HG03103 (cell line): ENCODE data around the gene VPS13C.

Source experiments
- ATAC-seq: cut with Tn5 transposase; IDR thresholded peaks from one replicate; pipeline ENCODE4 v1.9.1; 2021; ENCODE audit warnings: low read depth; ENCODE audit not compliant: unreplicated experiment

Gene VPS13C

DNA sequence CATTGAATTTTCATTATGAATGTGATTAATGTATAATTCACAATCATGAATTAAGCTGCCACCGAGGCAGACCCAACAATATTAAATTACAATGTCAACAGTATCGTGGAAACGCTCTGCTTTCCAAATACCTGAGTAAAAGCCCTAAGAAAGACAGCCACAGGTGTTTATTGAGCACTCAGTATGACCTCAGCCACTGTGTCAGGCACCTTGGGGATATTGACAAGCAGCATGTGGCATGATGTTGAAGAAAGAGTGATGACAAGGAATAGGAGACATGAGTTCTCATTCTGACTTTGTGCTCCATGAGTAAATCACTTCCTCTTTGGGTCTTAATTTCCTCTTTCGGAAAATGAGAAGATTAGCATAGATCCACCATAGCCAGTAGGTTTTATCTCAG is 19.3 kb upstream of the VPS13C start:
- ATAC-seq = no peak

DNA sequence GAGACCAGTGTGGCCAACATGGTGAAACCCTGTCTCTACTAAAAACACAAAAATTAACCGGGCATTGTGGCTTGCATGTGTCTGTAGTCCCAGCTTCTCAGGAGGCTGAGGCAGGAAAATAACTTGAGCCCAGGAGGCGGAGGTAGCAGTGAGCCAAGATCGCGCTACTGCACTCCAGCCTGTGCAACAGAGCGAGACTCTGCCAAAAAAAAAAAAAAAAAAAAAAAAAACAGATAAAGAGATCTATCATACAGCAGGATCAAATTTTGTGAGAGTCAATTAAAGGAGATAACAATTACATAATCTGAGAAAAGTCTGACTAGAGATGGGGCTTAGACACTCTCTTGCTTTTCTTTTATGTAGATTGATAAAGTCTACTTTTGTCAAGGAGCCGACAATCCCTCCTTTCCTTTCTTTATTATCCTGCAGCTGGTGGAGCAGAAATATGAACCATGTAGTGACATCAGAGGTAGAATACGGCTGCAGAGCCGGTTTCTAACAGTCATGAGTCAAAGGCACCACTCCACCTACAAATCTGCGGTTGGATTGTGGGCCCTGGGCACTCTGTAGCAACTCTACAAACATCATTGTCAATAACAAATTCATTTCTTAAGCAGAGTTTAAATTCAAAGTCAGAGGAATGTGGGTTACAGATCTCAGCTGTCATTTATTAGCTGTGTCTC is 15.5 kb upstream of the VPS13C start:
- no peak for ATAC-seq

DNA sequence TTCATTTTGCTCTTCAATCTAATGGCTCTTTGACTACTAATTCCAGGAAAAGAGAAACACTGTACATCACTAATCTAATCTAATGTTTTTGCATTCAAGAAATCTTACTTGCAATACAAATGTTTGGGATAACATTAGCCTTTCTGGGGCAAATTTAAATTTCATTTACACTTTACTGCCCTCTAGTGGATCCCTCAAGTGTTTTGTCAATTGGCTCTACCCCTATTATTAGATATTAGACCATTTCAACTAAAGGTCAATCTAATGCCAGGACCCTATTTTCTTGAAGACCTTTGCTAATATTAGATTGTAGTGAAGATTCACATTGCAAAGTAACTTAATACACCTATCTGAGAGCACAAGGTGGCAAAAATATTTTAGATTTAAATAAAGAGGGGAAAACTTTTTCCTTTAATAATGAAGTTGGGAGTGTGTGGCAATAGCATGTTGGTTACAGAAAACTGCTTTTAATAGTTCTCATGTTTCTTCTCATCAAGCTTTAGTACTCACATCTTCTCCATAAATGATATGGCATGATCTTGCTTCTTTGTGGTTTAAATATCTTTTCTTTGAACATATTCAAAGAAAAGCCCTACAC is 11.6 kb upstream of the VPS13C start:
- ATAC-seq = no peak

DNA sequence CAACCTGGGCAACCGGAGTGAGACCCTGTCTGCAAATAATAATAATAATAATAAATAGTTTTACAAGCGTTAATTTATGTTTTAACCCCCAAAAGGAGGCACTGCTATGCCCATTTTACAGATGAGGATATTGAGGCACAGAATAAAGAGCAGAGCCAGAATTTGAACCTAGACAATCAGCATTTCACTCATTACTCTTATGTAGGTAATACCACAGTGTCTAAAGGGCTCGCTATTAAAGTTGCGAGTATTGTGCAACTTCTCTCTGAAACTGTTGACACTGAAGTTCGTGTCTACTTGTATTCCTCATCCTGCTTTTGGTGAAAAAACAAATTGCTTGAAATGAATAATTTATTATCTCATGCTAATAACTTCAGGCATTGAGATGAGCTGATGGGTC is 9.3 kb upstream of the VPS13C start:
- ATAC-seq = no peak

DNA sequence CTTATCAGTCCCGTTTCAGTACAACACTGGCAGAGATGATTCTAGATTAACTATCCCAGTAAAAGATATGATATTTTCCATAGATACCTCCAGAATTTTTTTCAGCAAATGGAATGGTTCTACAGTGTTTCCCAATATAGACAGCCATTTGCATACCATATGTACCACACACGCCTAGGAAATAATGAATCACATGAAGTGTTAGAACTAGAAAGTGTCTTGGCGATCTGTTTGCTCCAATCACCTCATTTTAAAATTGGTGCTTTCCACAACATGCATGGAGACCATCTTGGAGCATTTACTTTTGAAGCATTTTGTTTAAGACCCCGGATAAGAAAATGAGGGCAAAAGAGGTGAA is 8.5 kb upstream of the VPS13C start:
- no peak for ATAC-seq

DNA sequence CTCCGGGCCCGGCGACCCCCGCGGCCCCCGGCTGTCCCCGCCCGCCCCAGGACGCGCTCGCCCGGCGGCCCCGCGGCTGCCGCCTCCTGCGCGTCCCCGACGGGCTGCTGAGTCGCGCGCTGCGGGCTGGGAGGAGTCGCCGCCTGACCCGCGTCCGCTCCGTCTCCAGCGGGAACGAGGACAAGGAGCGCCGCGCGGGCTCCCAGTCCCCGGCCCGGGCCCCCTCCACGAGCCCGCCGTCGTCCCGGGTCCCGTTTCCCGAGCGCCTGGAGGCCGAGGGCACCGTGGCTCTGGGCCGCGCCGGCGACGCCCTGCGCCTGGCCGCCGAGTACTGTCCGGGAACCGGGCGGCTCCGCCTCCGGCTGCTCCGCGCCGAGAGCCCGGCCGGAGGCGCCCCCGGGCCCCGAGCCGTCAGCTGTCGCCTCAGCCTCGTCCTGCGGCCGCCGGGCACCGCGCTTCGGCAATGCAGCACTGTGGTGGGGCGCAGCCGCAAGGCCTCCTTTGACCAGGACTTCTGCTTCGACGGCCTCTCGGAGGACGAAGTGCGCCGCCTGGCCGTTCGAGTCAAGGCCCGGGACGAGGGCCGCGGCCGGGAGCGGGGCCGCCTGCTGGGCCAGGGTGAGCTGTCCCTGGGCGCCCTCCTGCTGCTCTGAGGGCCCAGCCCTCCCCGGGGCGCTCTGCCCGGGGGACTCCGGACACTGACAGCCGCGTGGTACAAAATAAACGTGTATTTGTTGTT is 8.0 kb upstream of the VPS13C start:
- no peak for ATAC-seq

DNA sequence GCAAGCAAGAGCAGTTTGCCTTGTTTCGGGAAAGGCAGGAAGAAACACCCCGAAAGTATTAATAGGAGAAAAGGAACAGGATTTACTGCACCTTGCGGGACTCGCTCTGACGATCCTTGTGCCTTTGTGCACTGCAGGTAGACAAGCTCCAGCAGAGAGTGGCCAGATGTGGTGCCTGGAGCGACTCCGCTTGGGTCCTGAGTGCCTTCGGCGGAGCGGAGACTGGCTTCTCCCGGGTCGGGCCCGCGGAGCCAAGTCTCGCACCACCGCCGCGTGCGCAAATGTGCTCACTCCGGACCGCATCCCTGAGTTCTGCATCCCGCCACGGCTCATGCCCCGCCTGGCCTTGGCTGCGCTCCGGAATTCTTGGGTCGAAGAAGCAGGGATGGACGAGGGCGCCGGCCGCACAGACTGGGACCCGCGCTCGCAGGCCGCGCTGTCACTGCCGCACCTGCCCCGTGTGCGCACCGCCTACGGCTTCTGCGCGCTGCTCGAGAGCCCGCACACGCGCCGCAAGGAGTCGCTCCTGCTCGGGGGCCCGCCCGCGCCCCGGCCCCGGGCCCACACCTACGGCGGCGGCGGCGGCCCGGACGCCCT is 7.3 kb upstream of the VPS13C start:
- no peak for ATAC-seq

DNA sequence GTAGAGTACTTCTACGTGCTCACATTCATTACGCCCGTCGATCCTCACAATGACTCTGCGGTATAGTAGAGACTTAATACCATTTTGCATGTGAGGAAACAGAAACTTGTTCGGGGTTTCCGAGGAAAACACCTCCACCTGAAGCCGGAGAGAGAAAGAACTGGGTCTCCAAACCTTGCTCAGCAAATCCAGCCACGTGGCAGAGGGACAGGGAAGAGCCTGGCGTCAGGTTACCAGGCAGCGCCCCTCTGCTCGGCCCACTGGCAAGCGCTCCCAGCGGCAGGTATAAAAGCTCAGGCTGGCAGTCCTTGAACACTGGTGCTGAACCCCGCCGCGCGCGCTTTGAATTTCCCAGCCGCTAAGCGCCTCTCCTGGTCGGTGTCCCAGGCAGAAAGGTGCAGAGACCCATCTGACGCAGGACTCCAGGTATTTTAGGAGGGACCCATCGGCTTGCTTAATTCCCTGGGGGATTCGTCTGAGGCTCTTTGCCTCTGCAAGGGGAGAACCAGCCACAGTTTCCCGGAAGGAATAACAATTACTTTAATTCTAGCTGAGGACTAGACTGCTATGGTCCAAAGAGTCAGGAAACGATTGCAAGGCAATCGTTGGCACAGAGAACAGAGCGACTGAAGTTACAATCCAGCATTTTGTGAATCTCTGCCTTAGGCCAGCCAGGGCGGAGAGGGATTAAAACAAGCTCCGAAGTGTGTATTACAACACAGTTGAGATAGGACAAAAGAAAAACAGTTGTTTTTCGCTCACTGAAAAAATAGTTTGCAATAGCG is 6.6 kb upstream of the VPS13C start, which contains the start of gene C2CD4A:
C2CD4A (plus strand) TSS at position 315 of the 785 bp plus-strand sequence. CDS start 637 bp downstream, outside the sequence.
- ATAC-seq = no peak

DNA sequence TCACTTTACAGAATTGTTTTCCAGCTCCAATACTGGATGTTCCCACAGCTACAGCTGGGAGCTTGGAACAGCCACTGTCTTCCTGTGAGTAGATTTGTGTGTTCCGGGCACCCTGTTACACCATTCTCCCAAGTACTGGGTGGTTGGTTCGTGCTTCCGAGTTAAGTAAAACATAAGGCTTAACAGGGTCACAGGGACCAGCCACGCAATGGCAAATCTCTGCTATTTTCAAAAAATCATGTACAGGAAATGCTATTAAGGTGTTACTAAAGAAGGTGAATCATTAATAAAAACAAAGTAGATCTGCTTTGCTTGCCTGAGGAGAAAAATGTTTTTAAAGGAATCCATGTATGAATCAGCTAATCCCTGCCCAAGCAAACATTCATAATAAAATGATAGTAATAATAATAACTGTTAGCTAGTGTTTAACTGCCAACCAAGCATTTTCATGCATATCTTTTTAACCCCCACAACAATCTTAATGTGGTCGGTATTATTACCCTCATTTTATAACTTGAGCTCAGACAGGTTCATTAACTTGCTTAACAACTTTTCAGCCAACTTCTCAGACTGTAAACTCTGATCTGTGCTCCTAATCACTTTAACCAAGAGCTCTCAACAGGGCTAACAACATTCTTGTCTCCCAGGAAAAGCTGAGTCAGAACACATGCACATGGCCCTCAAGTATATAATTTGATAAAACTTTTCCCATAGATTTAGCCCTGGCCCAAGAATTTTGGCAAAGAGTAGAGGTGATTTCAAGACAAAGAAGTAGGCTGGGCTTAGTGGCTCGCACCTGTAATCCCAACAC is 3.8 kb upstream of the VPS13C start:
- ATAC-seq = no peak

DNA sequence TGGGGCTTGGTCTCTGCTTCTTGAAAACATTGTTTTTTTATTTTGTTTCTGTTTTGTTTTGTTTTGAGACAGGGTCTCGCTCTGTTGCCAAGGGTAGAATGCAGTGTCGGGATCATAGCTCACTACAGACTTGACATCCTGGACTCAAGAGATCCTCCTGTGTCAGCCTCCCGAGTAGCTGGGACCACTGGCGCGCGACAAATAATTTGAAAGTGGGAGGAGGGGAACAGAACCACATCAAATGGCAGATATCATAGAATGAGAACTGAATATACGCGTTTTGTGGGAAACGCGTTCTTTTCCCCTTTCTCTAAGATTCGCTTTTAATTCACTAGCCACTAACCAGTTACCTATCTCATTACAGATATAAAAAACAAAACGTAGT is 641 bp upstream of the VPS13C start:
- ATAC-seq = no peak

DNA sequence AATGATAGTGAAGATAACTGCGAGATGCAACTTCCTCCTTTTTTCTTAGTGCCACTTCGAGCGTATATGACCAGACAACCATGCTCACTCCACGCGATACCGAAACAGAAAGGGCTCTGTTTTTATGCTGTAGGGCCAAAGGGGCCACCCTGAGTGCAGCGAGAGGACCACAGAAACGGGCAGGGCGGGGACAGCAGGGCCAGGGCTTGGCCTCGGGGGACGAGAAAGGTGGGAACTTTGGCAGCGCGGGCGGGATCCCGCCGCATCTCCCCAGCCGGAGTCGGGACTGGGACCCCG is 483 bp downstream of the VPS13C start:
- ATAC-seq = peak; percentile 61

DNA sequence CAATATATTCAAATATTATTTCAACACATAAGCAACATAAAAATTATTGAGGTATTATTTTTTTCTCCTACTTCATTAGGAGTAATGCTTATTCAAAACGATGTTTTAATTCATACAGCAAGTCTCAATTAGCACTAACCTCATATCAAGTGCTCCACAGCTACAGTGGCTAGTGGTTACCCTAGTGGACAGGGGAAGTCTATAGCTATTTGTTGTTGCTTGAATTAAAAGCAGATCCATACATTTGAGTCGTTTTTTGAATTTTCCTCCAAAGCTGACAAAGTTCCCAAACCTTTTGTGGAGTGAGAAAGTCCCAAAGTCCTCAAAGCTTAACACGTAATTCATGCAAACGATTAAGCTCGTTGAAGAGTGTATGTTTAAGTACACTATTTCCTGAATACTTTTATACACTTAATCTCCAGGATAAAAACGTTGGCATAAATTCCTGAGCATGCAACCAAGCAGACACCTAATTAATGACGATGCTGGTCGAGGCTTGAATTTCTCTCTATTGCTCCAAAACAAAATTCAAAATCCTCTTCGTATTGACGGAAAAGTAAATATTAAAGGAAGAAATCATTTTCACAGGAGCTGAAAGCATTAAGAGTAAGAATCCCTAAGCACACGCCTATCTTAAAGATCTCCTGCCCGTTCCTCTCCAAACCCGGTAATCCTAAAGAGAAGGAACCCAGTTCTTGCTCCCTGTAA is 985 bp downstream of the VPS13C start:
- no peak for ATAC-seq

DNA sequence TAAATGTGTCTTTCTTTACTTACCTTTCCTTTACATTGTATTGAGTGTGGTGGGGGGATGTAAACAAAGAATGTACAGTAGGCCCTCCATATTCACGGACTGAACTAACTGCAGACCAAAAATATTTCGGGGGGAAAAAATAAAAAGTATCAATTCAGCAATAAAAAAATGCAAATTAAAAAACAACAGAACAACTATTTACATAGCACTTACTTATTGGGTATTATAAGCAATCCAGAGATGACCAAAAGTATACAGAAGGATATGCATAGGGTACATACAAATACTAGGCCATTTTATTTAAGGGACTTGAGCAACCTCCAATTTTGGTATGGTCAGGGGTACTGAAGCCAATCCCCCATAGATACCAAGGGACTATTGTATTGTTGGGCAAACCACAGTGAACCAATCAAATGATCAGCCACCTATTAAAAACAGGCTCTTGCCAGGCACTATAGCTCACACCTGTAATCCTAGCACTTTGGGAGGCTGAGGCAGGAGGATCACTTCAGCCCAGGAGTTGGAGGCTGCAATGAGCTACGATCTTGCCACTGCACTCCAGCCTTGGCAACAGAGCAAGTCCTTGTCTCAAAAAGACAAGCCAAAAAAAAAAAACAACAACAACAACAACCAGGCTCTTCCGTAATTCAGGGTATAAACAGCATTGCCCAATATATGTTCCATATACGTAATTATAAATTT is 1.8 kb downstream of the VPS13C start:
- no peak for ATAC-seq

DNA sequence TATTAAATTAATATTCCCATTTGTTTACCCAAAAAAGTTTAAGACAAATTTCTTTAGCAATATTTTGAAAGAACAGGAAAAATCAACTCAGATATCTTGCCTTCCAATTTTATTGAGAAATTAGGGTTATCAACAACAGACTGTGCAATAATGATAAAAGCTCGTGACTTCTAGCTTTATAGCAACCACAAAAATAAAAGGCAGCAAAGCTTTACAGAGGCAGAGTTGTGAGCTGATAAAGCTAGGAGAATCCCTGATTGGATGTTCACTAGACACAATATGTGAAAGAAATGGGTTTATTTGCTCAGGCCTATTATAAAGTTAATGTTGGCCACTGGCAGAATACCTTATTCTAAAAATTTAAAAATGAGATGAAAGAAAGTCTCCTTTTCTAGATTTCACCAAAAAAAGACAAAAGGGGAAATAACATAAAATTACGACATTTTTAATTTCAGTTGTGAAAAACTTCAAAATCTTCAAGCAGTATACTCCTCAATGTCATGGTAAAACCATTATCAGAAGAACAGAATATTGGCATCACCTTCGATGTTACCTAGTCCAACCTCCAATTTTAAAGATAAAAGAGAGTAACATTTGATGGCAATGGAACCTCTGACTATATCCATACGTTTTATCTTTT is 2.8 kb downstream of the VPS13C start:
- no peak for ATAC-seq

DNA sequence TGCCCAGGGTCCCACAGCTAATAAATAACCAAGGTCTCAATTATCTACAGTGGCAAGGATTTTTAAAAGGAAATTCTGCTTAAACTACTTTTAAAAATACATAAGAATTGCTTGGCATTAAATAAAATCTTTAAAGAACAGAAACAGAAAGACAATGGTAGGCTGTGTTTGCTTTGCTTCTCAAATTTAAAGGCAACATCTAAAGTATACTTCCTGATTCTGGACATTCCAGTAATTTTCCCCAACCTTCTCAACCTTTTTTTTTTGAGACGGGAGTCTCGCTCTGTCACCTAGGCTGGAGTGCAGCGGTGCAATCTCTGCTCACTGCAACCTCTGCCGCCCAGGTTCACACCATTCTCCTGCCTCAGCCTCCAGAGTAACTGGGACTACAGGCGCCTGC is 5.3 kb downstream of the VPS13C start:
- ATAC-seq = no peak

DNA sequence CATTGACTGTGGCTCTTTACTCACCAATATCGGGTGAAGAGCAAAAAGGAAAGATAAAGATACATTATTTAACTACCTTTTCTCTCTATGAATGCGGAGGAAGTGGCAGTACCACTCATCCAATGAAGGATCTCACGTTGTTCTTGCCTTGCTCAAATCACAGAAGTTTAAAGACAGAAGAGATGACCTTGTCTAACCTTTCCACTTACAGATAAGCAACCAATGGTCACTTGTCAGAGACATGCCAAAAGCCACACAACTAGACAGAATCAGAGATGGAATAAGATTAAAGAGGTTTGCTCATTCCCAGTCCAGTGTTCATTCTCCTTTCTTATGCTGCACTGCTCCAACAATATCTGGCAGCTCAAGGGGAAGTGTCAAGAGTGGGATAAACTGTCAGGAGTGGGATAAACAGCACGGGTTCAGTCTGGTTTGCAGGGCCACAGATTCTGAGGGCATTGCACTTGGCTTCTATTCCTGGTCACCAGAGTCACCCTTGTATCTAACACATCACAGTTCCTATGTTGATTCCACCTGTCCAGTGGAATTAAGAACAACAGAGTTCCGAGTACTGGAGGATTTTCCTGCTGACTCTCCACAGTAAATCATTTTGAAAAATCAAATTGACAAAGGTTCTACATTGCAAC is 6.7 kb downstream of the VPS13C start:
- no peak for ATAC-seq

DNA sequence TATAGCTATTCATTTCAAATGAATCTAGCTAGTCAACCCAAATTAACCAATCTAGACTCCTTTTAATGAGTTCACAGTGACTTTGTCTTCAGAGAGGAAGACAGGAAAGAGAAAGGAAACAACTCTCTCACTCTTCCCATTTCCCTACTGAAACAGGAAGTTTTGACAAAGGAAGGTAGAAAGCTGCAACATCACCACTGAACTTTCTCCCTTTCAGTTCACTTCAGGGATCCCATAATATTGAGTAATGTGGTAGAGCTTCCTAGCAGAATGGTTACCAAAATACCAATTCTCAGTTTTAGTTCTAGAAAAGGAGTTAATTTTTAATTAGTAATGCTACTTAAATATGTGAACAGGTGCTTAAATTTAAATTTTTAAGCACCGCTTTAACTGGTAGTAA is 7.5 kb downstream of the VPS13C start:
- no peak for ATAC-seq

DNA sequence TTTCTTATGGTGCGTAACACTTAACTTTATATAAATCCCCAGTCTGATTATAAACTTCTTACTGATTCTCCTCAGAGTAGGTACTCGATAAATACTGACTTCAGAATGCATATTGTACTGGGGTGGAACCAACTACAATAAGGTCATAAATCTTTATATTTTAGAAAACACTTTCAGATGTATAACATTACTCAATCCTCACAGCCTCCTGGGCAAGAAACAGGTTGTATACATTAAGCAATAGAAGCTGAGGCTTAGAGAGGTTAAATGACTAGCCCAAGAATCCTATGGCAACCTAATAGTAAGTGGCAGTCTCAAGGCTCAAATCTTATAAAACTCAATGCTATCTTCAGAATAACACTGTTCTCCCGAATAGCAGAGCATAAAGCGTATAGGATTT is 9.1 kb downstream of the VPS13C start:
- ATAC-seq = no peak
